Measurements from ENCODE around the gene MOCS1. TPM values are rescaled to one million over a fixed set of nuclear protein-coding genes. Genes with fewer than 3 reads are reported as not detected.

Gene MOCS1
- total RNA-seq, 1 donor from 2014 or later = 11.3 TPM

GRCh38 chr6:39929733-39930461, 4.4 kb downstream of the MOCS1 start:
- Histone ChIP-seq H3K4me2 (no peak overlapping the region), H3K4me1 (peaks cover 18% of the 10 kb centered on the region), H3F3A (ENCODE audit: low read depth) (no peaks in the 10 kb centered on the region), H4K20me1 (ENCODE audit: low read depth) (no peaks in the 10 kb centered on the region), H3K4me3 (no peak overlapping the region), H3K9ac (no peak overlapping the region), H3K79me2 (ENCODE audit: low read depth) (peaks cover 7% of the 10 kb centered on the region), H3K27me3 (peaks cover 3% of the 10 kb centered on the region), H3K9me3 (ENCODE audit: low read depth) (no peaks in the 10 kb centered on the region), H3K27ac (no peak overlapping the region), H2AFZ (replicated peaks) (no peak overlapping the region), H3K36me3 (no peaks in the 10 kb centered on the region)
- peaks cover 10% of the 10 kb centered on the region for H3K4me1 Mint-ChIP-seq
- DNase-seq (ENCODE audit: low spot score) = no peak
- no peak overlapping the region for H3K27ac Mint-ChIP-seq
- H3K27me3 Mint-ChIP-seq (ENCODE audit: insufficient read depth, low read depth) = no peaks in the 10 kb centered on the region
- TF ChIP-seq, protein P1, sequence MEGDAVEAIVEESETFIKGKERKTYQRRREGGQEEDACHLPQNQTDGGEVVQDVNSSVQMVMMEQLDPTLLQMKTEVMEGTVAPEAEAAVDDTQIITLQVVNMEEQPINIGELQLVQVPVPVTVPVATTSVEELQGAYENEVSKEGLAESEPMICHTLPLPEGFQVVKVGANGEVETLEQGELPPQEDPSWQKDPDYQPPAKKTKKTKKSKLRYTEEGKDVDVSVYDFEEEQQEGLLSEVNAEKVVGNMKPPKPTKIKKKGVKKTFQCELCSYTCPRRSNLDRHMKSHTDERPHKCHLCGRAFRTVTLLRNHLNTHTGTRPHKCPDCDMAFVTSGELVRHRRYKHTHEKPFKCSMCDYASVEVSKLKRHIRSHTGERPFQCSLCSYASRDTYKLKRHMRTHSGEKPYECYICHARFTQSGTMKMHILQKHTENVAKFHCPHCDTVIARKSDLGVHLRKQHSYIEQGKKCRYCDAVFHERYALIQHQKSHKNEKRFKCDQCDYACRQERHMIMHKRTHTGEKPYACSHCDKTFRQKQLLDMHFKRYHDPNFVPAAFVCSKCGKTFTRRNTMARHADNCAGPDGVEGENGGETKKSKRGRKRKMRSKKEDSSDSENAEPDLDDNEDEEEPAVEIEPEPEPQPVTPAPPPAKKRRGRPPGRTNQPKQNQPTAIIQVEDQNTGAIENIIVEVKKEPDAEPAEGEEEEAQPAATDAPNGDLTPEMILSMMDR (IDR thresholded peaks at IDR 0.05) = no peak
- TF ChIP-seq EZH2 (IDR thresholded peaks at IDR 0.05) = no peak
- TF ChIP-seq EZH2phosphoT487 (IDR thresholded peaks at IDR 0.05) = no peak
- H3K36me3 Mint-ChIP-seq = peaks cover 17% of the 10 kb centered on the region
- H3K9me3 Mint-ChIP-seq = peaks cover 2% of the 10 kb centered on the region
- no peak overlapping the region for H3K4me3 Mint-ChIP-seq

- DNase-seq (ENCODE audit: low spot score) = no peak
- H3K4me3 ChIP-seq = no peak overlapping the region
- Mint-ChIP-seq H3K9me3 (peaks cover 2% of the 10 kb centered on the region), H3K27me3 (ENCODE audit: insufficient read depth, low read depth) (no peaks in the 10 kb centered on the region), H3K4me3 (no peak overlapping the region), H3K27ac (peak overlapping the region; percentile 7), H3K4me1 (peaks cover 10% of the 10 kb centered on the region), H3K36me3 (peaks cover 18% of the 10 kb centered on the region)
- H3K9me3 ChIP-seq (ENCODE audit: low read depth) = no peaks in the 10 kb centered on the region
- H3K27me3 ChIP-seq = no peaks in the 10 kb centered on the region
- peaks cover 18% of the 10 kb centered on the region for H3K4me1 ChIP-seq
- TF ChIP-seq, protein P1 (IDR thresholded peaks at IDR 0.05) = no peak
- TF ChIP-seq EZH2phosphoT487 (IDR thresholded peaks at IDR 0.05) = no peak
- TF ChIP-seq EZH2 (IDR thresholded peaks at IDR 0.05) = no peak
- no peak overlapping the region for H3K9ac ChIP-seq
- no peaks in the 10 kb centered on the region for H3F3A ChIP-seq (ENCODE audit: low read depth)
- H4K20me1 ChIP-seq (ENCODE audit: low read depth) = no peaks in the 10 kb centered on the region
- no peak overlapping the region for H2AFZ ChIP-seq (replicated peaks)
- H3K4me2 ChIP-seq = no peak overlapping the region
- H3K27ac ChIP-seq = no peak overlapping the region
- H3K79me2 ChIP-seq (ENCODE audit: low read depth) = peaks cover 7% of the 10 kb centered on the region
- H3K36me3 ChIP-seq = no peaks in the 10 kb centered on the region
Observed at GRCh38 chr6:39929039-39929732, 5.1 kb downstream of the MOCS1 start.

DNA sequence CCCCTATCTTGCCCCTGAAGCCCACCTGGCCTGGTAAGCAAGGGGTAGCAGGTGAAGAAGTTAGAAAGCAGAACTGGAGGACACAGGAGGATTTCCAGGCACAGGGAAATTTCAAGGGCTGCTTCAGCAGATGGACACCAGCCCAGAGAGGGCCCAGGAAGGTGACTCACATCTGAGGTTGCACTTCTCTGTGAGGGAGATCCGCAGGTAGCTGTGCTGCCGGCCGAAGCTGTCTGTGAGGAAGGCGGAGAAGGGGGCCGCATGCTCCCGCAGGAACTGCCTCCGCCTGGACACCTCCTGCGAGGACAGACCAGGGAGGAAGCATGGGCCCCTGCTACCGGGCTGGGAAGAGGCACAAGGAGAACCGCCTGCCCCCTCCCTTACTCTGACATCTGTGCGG, 7.1 kb downstream of the MOCS1 start:
- no peak overlapping the region for H3K9ac ChIP-seq
- H3K9me3 Mint-ChIP-seq = peaks cover 2% of the 10 kb centered on the region
- no peaks in the 10 kb centered on the region for H3K4me1 Mint-ChIP-seq
- TF ChIP-seq, protein P1 (IDR thresholded peaks at IDR 0.05) = no peak
- TF ChIP-seq EZH2phosphoT487 (IDR thresholded peaks at IDR 0.05) (no peak), EZH2 (IDR thresholded peaks at IDR 0.05) (no peak)
- H3F3A ChIP-seq (ENCODE audit: low read depth) = no peaks in the 10 kb centered on the region
- H4K20me1 ChIP-seq (ENCODE audit: low read depth) = no peaks in the 10 kb centered on the region
- H3K27me3 Mint-ChIP-seq (ENCODE audit: insufficient read depth, low read depth) = no peaks in the 10 kb centered on the region
- no peak overlapping the region for H3K4me3 ChIP-seq
- no peaks in the 10 kb centered on the region for H3K27me3 ChIP-seq
- no peaks in the 10 kb centered on the region for H3K79me2 ChIP-seq (ENCODE audit: low read depth)
- H3K4me3 Mint-ChIP-seq = no peak overlapping the region
- peaks cover 2% of the 10 kb centered on the region for H3K4me1 ChIP-seq
- H3K36me3 ChIP-seq = no peaks in the 10 kb centered on the region
- DNase-seq (ENCODE audit: low spot score) = no peak
- H3K36me3 Mint-ChIP-seq = peaks cover 18% of the 10 kb centered on the region
- H2AFZ ChIP-seq (replicated peaks) = no peak overlapping the region
- H3K27ac Mint-ChIP-seq = no peak overlapping the region
- H3K27ac ChIP-seq = no peak overlapping the region
- H3K9me3 ChIP-seq (ENCODE audit: low read depth) = no peaks in the 10 kb centered on the region
- no peak overlapping the region for H3K4me2 ChIP-seq
